ENCODE measurements around the gene MYCBP2.
"Not testable (repeated sequence)": the region's sequence is repeated elsewhere in the genome, so short reads cannot be mapped to it uniquely, and the experiment has no call there.

Gene MYCBP2

GRCh38 chr13:77329911-77330584, 3.2 kb upstream of the MYCBP2 start:
- Histone ChIP-seq H3K9me3 (ENCODE audit: low read length) (no peaks in the 10 kb centered on the region), H3K4me3 (ENCODE audit: low read length) (peak overlapping the region; percentile 83), H3K27me3 (ENCODE audit: insufficient read depth, low read length) (peaks cover 5% of the 10 kb centered on the region), H2AFZ (ENCODE audit: low read depth, low read length) (peak overlapping the region; percentile 98), H3K36me3 (ENCODE audit: insufficient read depth, low read length) (no peaks in the 10 kb centered on the region), H3K4me1 (ENCODE audit: insufficient read depth, low read length) (peaks cover 21% of the 10 kb centered on the region)

- Histone ChIP-seq H3K4me1 (ENCODE audit: insufficient read depth, low read length) (peaks cover 24% of the 10 kb centered on the region), H3K9me3 (ENCODE audit: low read length) (no peaks in the 10 kb centered on the region), H2AFZ (ENCODE audit: low read depth, low read length) (peak overlapping the region; percentile 98), H3K27me3 (ENCODE audit: insufficient read depth, low read length) (peaks cover 5% of the 10 kb centered on the region), H3K4me3 (ENCODE audit: low read length) (peak overlapping the region; percentile 83), H3K36me3 (ENCODE audit: insufficient read depth, low read length) (no peaks in the 10 kb centered on the region)
Measured at GRCh38 chr13:77329133-77329910, 2.4 kb upstream of the MYCBP2 start.

DNA sequence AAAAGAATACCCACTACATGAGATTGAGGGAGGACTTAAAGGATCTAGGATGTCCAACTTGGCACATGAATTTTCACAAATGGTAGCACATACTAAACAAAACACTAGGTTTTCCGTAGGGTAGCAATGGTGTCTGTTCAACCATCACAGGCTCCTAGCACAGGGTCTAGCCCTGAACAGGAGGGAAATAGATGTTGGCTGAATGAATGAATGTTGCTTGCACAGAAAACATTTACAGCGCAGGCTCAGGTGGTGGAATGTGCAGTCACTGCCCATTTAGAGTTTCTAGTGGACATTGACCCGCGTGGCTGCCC, 1.9 kb upstream of the MYCBP2 start:
- peaks cover 3% of the 10 kb centered on the region for H3K27me3 ChIP-seq (ENCODE audit: insufficient read depth, low read length)
- peak overlapping the region; percentile 98 for H2AFZ ChIP-seq (ENCODE audit: low read depth, low read length)
- H3K36me3 ChIP-seq (ENCODE audit: insufficient read depth, low read length) = no peaks in the 10 kb centered on the region
- H3K9me3 ChIP-seq (ENCODE audit: low read length) = no peaks in the 10 kb centered on the region
- peaks cover 27% of the 10 kb centered on the region for H3K4me1 ChIP-seq (ENCODE audit: insufficient read depth, low read length)
- peak overlapping the region; percentile 83 for H3K4me3 ChIP-seq (ENCODE audit: low read length)

DNA sequence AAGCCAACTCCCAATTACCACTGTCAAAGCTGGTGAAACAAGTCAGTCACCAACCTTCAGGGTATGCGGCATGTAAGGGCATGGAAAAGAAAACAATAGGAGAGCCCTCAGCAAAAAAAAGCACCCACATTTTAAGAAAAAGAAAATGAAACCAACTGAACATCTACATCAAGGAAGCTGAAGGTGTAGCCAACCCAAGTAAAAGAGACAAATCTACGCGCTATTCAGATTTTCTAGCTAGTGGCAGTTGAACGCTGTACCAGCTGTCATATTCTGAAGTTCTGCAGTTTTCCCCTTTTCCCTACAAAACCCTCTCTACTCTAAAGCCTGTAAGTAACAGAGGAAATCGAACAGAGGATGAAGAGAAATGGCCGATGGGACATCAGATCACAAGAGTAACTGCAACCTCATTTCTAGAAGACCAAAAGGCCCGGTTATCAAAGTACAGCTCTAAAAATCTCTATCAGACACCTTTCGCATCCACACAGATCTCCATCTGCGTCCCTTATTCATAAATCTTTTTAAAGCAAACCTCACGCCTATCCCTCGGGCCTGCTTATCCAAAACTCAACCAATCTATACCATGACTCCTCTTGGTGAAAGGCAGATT, 1.4 kb downstream of the MYCBP2 start:
- H3K9me3 ChIP-seq (ENCODE audit: low read length) = no peaks in the 10 kb centered on the region
- H3K4me3 ChIP-seq (ENCODE audit: low read length) = peak overlapping the region; percentile 93
- no peak overlapping the region for H2AFZ ChIP-seq (ENCODE audit: low read depth, low read length)
- H3K27me3 ChIP-seq (ENCODE audit: insufficient read depth, low read length) = no peaks in the 10 kb centered on the region
- no peaks in the 10 kb centered on the region for H3K36me3 ChIP-seq (ENCODE audit: insufficient read depth, low read length)
- H3K4me1 ChIP-seq (ENCODE audit: insufficient read depth, low read length) = peaks cover 27% of the 10 kb centered on the region

- Histone ChIP-seq H3K36me3 (ENCODE audit: insufficient read depth, low read length) (no peaks in the 10 kb centered on the region), H3K9me3 (ENCODE audit: low read length) (no peaks in the 10 kb centered on the region), H2AFZ (ENCODE audit: low read depth, low read length) (no peak overlapping the region), H3K27me3 (ENCODE audit: insufficient read depth, low read length) (no peaks in the 10 kb centered on the region), H3K4me3 (ENCODE audit: low read length) (no peak overlapping the region), H3K4me1 (ENCODE audit: insufficient read depth, low read length) (peaks cover 26% of the 10 kb centered on the region)
Measured at GRCh38 chr13:77323858-77324257, 3.0 kb downstream of the MYCBP2 start.

- H3K4me1 ChIP-seq (ENCODE audit: insufficient read depth, low read length) = peaks cover 3% of the 10 kb centered on the region
- peaks cover 2% of the 10 kb centered on the region for H3K36me3 ChIP-seq (ENCODE audit: insufficient read depth, low read length)
- no peak overlapping the region for H3K4me3 ChIP-seq (ENCODE audit: low read length)
- H3K9me3 ChIP-seq (ENCODE audit: low read length) = no peaks in the 10 kb centered on the region
- H2AFZ ChIP-seq (ENCODE audit: low read depth, low read length) = no peak overlapping the region
- no peaks in the 10 kb centered on the region for H3K27me3 ChIP-seq (ENCODE audit: insufficient read depth, low read length)
Measured at GRCh38 chr13:77319536-77319935, 7.4 kb downstream of the MYCBP2 start.

GRCh38 chr13:77318741-77319140, 8.2 kb downstream of the MYCBP2 start:
- Histone ChIP-seq H3K9me3 (ENCODE audit: low read length) (no peaks in the 10 kb centered on the region), H3K27me3 (ENCODE audit: insufficient read depth, low read length) (no peaks in the 10 kb centered on the region), H2AFZ (ENCODE audit: low read depth, low read length) (no peak overlapping the region), H3K36me3 (ENCODE audit: insufficient read depth, low read length) (peaks cover 2% of the 10 kb centered on the region), H3K4me1 (ENCODE audit: insufficient read depth, low read length) (no peaks in the 10 kb centered on the region), H3K4me3 (ENCODE audit: low read length) (no peak overlapping the region)

GRCh38 chr13:77316430-77316829, 10.5 kb downstream of the MYCBP2 start:
- H3K4me1 ChIP-seq (ENCODE audit: insufficient read depth, low read length) = no peaks in the 10 kb centered on the region
- no peak overlapping the region for H2AFZ ChIP-seq (ENCODE audit: low read depth, low read length)
- H3K27me3 ChIP-seq (ENCODE audit: insufficient read depth, low read length) = no peaks in the 10 kb centered on the region
- no peaks in the 10 kb centered on the region for H3K9me3 ChIP-seq (ENCODE audit: low read length)
- peaks cover 2% of the 10 kb centered on the region for H3K36me3 ChIP-seq (ENCODE audit: insufficient read depth, low read length)
- no peak overlapping the region for H3K4me3 ChIP-seq (ENCODE audit: low read length)

- H2AFZ ChIP-seq (ENCODE audit: low read depth, low read length); H3K9me3 ChIP-seq (ENCODE audit: low read length); H3K4me1 ChIP-seq (ENCODE audit: insufficient read depth, low read length); H3K4me3 ChIP-seq (ENCODE audit: low read length); H3K27me3 ChIP-seq (ENCODE audit: insufficient read depth, low read length); H3K36me3 ChIP-seq (ENCODE audit: insufficient read depth, low read length): not testable (repeated sequence)
Measured at GRCh38 chr13:77315509-77315908, 11.4 kb downstream of the MYCBP2 start.

- no peak overlapping the region for H3K4me3 ChIP-seq (ENCODE audit: low read length)
- no peak overlapping the region for H2AFZ ChIP-seq (ENCODE audit: low read depth, low read length)
- H3K4me1 ChIP-seq (ENCODE audit: insufficient read depth, low read length) = no peaks in the 10 kb centered on the region
- H3K36me3 ChIP-seq (ENCODE audit: insufficient read depth, low read length) = peaks cover 2% of the 10 kb centered on the region
- H3K27me3 ChIP-seq (ENCODE audit: insufficient read depth, low read length) = no peaks in the 10 kb centered on the region
- no peaks in the 10 kb centered on the region for H3K9me3 ChIP-seq (ENCODE audit: low read length)
Measured at GRCh38 chr13:77313923-77314322, 13.0 kb downstream of the MYCBP2 start.

DNA sequence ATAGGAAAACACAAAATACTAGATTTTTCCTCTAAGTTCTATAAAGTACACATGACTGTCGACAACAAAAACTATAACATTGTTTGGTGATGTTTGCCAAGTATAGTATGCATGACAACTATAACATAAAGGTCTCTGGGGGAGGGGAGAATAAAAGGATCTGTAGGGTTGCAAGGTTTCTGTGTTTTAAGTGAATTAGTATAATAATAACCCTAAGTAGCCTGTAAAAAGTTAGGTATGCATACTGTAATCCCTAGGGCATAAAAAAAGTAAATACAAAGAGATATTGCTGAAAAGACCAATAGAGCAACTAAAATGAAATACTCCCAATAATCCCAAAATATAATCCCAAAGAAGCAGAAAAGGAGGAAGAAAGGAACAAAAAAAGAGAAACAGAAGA, 14.6 kb downstream of the MYCBP2 start:
- no peaks in the 10 kb centered on the region for H3K4me1 ChIP-seq (ENCODE audit: insufficient read depth, low read length)
- no peaks in the 10 kb centered on the region for H3K9me3 ChIP-seq (ENCODE audit: low read length)
- no peak overlapping the region for H2AFZ ChIP-seq (ENCODE audit: low read depth, low read length)
- peaks cover under 1% of the 10 kb centered on the region for H3K36me3 ChIP-seq (ENCODE audit: insufficient read depth, low read length)
- no peak overlapping the region for H3K4me3 ChIP-seq (ENCODE audit: low read length)
- no peaks in the 10 kb centered on the region for H3K27me3 ChIP-seq (ENCODE audit: insufficient read depth, low read length)

- Histone ChIP-seq H3K9me3 (ENCODE audit: low read length) (no peaks in the 10 kb centered on the region), H2AFZ (ENCODE audit: low read depth, low read length) (no peak overlapping the region), H3K4me1 (ENCODE audit: insufficient read depth, low read length) (no peaks in the 10 kb centered on the region), H3K27me3 (ENCODE audit: insufficient read depth, low read length) (no peaks in the 10 kb centered on the region), H3K36me3 (ENCODE audit: insufficient read depth, low read length) (no peaks in the 10 kb centered on the region), H3K4me3 (ENCODE audit: low read length) (no peak overlapping the region)
Measured at GRCh38 chr13:77310579-77311279, 16.2 kb downstream of the MYCBP2 start.

DNA sequence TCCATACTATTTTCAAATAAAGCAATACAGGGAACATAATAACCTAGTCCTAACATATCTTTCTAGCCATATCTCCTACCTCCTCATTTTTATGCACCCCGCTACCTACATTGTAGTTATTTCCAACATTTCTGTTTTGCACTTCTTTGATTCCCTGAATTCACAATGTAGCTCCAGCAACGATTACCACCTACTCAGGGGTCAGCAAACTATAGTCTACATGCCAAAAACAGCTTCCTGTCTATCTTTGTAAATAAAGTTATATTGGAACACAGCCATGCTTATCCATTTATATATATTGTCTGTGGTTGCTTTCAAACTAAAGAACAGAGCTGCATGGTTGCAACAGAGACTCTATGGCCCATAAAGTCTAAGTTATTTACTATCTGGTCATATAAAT, 16.7 kb downstream of the MYCBP2 start:
- H3K4me3 ChIP-seq (ENCODE audit: low read length) = no peak overlapping the region
- no peaks in the 10 kb centered on the region for H3K27me3 ChIP-seq (ENCODE audit: insufficient read depth, low read length)
- no peak overlapping the region for H2AFZ ChIP-seq (ENCODE audit: low read depth, low read length)
- H3K9me3 ChIP-seq (ENCODE audit: low read length) = no peaks in the 10 kb centered on the region
- no peaks in the 10 kb centered on the region for H3K4me1 ChIP-seq (ENCODE audit: insufficient read depth, low read length)
- no peaks in the 10 kb centered on the region for H3K36me3 ChIP-seq (ENCODE audit: insufficient read depth, low read length)
